ENCODE results near the gene RBM28.

Gene RBM28, protein sequence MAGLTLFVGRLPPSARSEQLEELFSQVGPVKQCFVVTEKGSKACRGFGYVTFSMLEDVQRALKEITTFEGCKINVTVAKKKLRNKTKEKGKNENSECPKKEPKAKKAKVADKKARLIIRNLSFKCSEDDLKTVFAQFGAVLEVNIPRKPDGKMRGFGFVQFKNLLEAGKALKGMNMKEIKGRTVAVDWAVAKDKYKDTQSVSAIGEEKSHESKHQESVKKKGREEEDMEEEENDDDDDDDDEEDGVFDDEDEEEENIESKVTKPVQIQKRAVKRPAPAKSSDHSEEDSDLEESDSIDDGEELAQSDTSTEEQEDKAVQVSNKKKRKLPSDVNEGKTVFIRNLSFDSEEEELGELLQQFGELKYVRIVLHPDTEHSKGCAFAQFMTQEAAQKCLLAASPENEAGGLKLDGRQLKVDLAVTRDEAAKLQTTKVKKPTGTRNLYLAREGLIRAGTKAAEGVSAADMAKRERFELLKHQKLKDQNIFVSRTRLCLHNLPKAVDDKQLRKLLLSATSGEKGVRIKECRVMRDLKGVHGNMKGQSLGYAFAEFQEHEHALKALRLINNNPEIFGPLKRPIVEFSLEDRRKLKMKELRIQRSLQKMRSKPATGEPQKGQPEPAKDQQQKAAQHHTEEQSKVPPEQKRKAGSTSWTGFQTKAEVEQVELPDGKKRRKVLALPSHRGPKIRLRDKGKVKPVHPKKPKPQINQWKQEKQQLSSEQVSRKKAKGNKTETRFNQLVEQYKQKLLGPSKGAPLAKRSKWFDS

DNA sequence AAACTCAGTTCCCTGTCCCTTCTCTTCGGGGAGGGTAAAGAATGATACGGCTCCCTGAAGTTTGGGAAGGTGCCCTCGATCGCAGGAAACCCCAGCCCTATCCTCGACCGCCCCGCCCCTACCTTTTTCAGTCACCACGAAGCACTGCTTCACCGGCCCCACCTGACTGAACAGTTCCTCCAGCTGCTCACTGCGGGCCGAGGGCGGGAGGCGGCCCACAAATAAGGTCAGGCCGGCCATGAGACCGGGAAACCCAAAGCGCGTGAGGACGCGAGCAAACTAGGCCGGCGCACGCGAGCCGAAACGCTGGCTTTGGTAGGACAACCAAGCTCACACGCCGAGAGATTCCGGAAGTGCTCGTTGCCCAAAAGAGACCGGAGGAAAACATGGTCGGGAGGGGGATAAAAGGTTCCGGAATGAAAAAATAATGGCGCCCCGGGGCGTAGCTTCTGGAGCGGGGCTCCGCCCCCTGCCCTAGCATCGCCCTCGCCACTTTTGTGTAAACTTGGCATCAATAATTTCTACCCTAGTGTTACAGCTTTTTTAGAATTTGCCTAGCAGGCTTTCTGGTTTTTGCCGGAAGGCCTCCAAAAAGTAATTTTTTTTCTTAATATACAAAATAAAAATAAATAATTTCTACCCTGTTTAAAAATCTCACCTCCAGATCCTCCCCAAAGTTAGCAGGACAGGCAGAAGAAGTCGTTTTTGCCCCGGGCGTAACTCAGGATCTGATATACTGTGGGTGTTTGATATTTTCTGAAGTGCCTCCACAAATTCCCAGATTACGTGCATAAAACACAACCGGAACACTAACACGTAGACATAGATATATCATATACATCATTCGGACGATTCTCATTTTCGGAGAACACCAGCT, at the start of gene RBM28:
Gene RBM28, minus strand, starts transcription at position 355 of the 877 bp plus-strand sequence. Its CDS starts 115 bp downstream, at position 240.
- peak; percentile 93 for DNase-seq (ENCODE audit: low read depth)

DNA sequence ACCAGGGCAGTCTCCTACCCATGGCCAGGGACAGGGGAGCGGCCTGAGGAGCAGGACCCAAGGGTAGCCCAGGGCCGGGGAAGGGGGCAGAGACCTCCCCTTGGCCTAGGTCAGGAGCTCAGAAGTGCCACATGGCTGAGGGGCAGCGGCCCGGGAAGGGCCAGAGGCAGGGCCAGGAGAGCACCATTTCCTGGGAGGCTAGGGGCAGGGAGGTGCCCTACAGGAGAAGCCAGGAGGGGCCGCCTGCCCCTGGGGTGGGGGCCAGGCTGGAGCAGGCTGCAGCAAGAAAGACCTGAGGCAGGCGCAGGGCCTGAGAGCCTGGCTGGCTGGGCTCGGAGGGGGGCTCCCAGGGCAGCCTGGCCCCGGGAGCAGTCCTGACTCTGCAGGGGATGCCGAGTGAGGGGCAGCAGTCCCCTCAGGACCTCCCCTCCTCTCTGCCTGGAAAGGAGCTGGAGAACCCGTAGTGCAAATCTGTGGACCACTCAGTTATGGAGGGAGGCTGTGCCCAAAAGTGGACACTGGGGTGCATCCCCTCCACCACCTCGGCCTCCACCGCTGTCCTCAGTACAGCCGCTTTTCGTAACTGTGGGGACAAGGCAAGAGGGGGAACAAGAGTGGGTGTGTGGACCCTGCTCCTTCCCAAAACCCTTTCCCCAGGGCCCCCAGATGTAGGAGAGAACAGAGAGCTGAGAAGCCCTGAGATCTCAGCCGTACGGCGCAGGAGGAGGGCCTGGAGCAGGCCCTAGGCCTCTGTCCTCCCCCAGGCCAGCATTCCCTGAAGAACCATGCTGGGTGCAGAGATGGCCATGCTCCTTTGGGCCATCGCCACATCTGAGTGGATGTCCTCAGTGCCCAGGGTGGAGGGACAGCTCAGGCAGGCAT, 49.0 kb upstream of the RBM28 start:
- DNase-seq (ENCODE audit: low read depth), result no peak

DNA sequence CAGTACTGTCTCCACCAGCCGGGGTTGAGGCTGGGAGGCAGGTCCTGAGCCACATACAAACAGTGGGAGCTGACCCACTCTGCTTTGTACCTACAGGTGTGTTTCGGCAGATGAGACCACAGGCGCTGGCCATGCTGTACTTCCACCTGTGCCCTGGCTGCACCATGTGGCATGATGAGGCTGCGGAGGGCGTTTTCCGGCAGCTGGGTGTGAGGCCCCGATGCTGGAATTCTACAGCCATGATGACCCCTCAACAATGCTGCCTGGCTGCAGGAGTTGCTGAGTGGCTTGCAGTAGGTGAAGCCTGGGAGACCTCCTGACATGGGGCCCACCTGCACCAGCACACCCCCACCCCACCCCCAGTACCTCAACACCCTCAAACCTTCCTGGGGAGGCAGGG, 48.1 kb upstream of the RBM28 start:
- DNase-seq (ENCODE audit: low read depth), result no peak

DNA sequence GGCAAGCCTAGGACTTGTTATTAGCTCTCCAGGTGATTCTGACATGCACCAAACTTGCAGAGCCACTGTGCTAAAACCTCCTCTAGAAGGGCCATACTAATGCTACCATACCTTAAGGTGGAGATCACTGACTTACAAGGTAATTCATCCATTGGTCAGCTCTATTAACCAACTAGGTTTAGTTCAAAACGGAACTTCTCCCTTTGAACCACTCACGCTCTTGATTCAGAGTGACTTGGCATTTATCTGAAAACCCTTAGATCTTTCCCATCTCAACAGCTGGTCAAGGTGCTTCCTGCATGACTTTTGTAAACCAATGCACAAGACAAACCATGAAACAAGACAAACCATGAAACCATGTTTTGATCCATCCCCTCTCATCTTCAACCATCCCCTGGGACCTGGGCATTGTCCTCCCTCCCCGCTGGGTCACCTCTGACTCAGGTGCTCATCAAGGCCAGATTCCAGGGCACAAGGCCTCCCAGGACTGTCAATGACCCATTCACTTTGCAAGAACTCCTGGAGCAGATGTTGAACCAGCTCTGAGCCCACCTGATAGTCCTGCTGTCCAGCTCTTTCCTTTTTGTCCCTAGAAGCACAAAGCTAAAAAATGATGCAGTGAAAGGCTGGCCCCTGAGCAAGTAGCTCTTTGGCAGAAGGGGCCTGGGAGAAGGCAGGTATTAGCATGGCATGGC, 47.3 kb upstream of the RBM28 start:
- no peak for DNase-seq (ENCODE audit: low read depth)

DNA sequence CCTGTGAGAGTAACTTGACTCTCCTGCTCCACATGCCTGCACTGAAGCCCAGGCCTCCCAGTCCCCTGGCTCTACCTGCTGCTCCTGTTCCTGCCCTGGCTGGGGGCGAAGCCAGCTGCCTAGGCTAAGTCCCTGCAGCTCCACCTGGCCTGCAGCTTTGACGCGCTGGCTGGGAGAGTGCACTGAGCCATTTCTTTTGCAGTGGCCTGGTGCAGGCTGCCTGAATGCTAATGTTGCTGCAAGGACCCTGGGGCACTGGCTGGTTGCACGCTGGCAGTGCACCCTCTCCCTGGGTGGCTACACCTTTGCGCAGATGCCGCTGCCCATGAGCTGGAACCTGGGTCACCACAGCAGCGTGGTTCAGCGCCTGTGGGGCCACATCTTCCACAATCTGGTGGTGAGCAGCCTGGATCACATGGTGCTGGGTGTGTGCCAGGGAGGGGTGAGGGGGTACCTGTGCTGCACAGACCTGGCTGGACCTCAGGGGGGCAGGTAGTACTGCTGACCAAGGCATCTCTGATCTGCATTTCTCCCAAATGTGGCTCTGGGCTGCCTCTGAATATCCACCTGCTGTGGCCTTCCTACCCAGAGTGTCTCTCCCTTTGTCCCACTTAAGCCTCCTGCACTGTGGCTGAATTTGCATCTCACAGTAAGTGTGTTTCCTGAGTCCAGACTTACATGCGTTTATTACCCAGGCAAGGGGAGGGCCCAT, 46.1 kb upstream of the RBM28 start:
- no peak for DNase-seq (ENCODE audit: low read depth)

DNA sequence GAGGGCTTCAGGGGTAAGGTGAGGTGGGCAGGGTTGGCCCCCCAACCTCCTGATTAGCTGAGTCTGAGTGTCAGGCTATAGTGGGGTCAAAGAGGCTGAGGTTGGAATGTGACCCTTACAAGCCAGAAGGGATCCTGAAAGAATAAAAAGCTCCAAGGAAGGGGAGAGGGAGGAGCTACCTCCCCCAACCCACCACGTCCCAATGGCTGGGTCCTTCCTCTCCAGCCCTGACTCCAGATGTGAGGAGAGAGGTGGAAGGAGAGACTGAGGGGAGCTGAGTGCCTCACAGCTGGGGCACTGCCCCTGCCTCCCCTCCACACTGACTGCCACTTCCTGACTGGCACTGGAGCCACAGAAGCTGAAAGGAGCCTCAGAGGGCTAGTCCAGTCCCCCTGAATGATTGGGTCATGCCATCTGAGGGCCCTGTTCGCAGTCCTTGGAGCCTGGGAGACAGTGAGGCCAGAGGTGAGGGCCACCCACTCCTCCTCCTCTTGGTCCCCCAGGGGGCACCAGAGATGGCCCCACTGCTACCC, 45.4 kb upstream of the RBM28 start:
- DNase-seq (ENCODE audit: low read depth), result no peak

DNA sequence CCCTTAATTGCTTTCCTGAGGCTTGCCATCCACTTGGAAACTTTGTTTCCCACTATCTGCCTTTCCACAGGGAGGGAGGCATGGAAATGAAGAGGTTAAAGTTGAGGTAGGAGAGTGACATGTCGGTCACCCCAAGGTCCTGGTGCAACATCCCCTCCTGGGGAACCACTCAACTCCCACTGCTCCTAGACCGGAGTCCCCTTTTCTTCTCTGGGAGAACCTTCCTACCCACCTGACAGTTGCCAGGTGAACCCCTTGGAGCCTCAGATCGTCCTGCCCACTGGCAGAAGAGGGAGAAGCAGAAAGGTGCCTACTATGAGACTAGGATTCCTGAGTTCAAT, 44.4 kb upstream of the RBM28 start:
- DNase-seq (ENCODE audit: low read depth), result no peak

DNA sequence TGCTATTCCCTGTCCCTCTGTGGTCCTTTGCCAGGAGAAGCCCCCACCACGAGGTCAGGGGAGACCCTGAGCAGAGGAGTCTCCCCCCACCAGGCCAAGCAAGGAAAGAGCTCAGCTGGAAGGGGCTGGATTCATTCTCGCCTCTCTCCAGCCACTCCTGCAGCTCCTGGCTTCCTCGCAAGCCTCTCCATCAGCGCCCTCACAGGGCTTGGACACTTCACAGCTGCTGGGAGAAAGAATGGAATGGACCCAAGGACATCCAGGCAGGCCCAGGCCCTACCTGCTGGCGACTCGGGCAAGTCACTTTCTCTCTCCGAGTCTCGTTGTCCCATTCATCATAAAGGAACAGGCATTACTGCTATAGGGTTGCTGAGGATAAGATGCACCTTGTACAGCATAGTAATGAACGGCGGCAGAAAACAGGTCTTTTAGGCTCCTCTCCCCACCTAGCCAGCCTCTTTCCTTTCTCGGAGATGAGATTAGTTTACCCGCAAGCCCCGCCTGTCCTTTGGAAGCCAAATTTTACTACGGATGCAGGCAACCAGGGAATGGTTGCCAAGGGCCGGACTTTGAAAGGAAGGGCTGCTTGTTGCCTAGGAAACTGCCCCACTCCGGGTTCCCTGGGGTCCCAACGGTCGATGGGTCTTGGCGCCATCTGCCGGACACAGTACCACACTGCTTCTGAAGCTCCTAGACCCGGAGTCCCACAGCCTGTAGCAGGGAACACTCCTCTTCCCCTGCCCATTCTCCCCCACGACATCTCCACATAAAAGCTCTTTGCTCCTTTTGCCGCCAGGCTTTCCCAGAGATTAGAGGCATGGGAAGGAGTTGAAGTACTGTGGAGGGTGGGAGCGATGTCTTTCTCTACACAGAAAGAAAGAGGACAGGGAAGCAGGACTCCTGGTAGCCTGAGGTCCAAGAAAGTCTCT, 43.8 kb upstream of the RBM28 start:
- peak; percentile 76 for DNase-seq (ENCODE audit: low read depth)

DNA sequence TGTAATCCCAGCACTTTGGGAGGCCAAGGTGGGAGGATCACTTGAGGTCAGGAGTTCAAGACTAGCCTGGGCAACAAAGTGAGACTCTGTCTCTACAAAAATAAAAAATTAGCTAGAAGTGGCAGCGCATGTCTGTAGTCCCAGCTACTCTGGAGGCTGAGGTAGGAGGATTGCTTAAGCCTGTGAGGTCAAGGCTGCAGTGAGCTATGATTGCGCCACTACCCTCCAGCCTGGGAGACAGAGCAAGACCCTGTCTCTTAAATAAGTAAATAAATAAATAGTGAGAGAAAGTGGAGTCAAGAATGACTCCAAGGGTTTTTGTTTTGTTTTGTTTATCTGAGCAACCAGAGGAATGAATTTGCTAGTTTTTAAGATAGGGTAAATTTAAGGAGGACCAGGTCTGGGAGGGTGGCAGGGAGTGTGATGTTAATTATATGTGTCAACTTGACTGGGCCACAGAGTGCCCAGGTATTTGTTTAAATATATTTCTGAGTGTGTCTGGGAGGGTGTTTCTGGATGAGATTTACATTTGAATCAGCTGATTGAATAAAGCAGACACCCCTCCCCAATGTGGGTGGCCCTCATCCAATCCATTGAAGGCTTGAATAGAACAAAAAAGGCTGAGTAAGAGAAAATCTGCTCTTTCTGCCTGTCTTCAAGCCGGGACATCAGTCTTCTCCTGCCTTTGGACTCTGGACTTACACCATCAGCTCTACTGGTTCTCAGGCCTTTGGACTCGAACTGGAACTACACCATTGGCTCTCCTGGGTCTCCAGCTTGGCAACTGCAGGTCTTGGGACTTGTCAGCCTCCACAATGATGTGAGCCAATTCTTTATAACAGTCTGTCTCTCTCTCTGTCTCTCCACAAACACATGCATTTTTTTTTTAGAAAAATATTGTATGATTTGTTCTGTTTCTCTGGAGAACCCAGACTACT, 42.5 kb upstream of the RBM28 start:
- no peak for DNase-seq (ENCODE audit: low read depth)

DNA sequence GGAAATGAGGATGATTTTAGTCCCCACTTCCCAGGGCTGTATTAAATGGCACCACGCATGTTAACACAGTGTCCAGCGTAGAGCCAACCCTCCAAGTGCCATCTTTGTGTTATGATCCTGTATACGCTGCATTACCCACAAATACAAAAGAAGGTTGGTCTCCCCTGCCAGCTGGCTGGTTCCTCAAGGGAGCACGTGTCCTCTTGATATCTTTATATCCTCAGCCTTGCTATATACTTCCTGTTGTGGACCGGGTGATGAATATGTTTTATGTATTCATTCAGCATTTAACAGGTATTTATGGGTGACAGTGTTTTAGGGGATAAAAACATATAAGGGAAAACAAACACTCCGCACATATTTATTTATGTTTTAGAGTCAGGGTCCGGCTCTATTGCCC, 41.0 kb upstream of the RBM28 start:
- DNase-seq (ENCODE audit: low read depth), result no peak

DNA sequence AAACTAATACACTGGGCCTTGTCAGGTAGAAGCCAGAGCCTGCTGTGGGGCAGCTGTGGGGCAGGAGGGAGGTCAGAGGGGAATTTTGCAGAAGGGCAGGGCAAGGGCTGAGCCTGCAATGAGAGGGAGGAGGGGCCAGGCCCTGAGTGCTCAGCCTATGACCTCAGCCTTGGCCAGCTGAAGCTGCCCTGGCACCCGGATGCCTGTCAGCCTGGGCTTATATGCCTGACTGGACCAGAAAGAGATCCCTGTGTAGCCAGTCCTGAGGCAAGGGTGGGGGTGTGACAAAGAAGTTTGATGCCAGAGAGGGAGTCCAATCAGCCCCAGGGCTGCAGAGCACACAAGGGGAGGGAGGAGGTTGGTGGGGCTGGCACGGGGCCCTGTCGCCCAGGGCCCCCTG, 40.1 kb upstream of the RBM28 start:
- no peak for DNase-seq (ENCODE audit: low read depth)

DNA sequence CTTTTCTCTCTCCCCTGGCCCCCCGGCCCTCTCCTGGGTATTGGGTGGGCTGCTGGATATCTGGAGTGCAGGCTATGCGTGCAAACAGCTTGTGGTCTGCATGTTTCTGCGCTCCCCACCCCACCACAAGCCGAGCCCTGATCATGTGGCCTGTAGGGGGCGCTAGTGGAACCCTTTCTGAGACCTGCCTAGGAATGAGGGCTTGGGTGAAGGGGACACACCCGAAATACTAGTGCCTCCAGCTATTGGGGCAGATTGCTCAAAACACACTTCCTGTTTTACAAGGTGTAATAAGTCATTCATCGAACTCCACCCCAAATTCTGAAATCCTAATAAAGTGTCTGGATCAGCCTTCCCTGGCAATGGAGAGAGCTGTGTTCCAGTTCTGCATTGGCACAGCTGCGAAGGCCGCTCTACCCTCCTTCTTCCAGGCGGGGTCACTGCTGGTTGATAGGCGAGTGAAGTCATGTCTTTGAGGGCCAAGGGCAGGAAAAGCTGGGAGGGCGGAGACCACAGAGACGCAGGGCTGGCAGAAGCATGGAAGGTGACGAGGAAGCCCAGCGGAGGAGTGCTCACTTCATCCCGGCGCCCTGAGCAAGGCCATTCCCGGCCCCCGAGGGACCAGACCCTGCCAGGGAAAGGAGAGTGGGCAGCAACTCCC, 37.6 kb upstream of the RBM28 start:
- peak; percentile 31 for DNase-seq (ENCODE audit: low read depth)

DNA sequence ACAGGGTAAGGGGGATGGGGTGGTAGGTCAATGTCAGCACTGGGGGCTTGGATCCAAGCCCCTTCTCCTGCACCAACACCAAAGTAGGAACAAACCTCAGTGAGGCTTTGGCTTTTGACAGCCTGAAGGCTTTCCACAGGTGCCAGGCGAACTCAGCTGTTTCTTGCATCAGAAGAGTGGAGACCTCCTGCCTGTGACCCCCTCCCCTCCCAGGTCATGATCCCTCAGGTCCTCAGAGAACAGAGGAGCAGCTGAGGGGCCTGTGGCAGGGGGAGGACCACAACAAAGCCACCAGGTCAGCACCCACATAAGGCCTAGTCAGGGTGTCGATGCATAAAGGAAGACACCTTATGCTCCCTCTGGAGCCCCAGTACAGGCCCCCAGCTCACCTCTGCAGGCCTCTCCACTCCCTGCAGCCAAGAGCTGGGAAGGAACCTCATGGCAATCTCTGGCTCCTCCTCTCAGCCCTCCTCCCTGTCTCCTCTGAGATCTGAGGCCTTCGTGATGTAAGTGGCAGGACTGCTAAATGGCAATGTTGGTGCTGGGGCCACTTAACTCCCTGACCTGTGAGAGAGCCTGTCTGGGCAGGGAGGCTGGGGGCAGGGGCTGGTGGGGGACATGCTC, 36.9 kb upstream of the RBM28 start:
- no peak for DNase-seq (ENCODE audit: low read depth)

DNA sequence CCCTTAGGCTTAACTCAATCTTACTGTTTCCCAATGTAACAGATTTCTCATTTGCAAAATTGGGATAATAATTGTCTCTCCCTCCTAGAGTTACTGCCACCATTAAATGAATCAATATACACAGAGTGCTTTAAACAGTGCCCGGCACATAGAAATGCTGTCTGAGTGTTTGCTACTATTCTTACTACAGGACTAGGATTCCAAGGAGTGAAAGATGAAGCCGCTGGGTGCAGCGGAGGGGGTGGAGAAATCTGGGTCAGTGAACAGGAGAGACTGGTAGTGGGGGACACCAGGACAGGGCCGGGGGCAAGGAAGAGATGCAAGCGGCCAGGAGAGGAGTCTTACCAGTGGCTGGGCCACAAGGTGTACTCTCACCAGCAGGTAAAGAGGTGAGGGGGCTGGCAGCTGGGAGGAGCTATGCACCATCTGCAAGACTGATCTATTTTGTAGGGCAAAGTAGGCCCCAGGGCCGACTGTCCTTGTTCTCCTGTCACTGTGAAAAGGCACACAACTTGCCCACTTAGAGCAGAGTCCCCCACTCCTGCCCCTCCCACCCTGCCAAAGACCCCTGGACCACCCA, 36.3 kb upstream of the RBM28 start:
- no peak for DNase-seq (ENCODE audit: low read depth)

DNA sequence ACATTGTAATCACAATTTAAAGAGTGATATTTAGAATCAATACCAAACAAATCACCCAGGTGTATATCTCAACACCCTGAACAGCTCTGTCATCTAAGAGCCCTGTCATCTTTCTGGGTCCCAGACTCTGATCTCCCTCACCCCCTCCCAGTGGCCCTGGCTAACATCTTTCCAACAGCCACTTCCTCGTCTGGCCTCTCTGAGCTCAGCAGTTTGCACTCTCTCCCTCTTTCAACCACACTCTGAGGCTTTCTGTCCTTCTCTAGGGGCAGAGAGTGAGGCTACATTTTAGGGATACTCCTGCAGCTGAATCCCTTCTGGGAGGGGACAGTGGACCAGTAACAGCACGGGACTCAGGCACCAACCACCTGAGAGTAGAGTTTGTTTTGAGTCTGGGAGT, 34.9 kb upstream of the RBM28 start:
- DNase-seq (ENCODE audit: low read depth), result no peak

DNA sequence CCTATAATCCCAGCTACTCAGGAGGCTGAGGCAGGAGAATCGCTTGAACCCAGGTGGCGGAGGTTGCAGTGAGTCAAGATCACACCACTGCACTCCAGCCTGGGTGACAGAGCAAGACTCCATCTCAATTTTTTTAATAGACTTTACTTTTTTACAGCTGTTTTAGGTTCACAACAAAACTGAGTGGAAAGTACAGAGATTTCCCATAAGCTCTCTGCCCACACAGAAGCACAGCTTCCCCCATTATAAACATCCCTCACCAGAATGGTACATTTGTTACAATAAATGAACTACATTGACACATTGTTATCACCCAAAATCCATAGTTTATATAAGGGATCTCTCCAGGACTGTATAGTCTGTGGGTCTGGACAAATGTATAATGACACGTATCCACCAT, 32.4 kb upstream of the RBM28 start:
- no peak for DNase-seq (ENCODE audit: low read depth)

Measured in ELR (cell line).